Activated naive CD4-positive, alpha-beta T cell treated with anti-CD3 and anti-CD28 coated beads, Interleukin-2, amount 50 U/mL, for 16 hours (primary cell): ENCODE results near the gene MSI1.

Source experiments
- DNase-seq: peaks from one replicate; pipeline ENCODE4 v3.0.0-alpha.2; 2020

The MSI1 gene

GRCh38 chr12:120376934-120377572, 8.1 kb upstream of the MSI1 start:
- DNase-seq: no peak

GRCh38 chr12:120376416-120376815, 7.5 kb upstream of the MSI1 start:
- DNase-seq: no peak

- no peak for DNase-seq
These were observed 7.0 kb upstream of the MSI1 start for GRCh38 chr12:120376009-120376408.

GRCh38 chr12:120373683-120374082, 4.7 kb upstream of the MSI1 start:
- DNase-seq: no peak

- no peak for DNase-seq
These were observed 1.6 kb upstream of the MSI1 start for GRCh38 chr12:120370343-120371243.

- DNase-seq: no peak
These were observed 809 bp upstream of the MSI1 start for GRCh38 chr12:120369603-120370342.

GRCh38 chr12:120367924-120368788, 808 bp downstream of the MSI1 start:
- peak; percentile 53 for DNase-seq

- DNase-seq: no peak
These were observed 1.6 kb downstream of the MSI1 start for GRCh38 chr12:120367233-120367923.

GRCh38 chr12:120366845-120367232, 2.1 kb downstream of the MSI1 start:
- no peak for DNase-seq

- no peak for DNase-seq
These were observed 2.6 kb downstream of the MSI1 start for GRCh38 chr12:120366341-120366705.

GRCh38 chr12:120365675-120366340, 3.2 kb downstream of the MSI1 start:
- DNase-seq: no peak

- no peak for DNase-seq
These were observed 4.5 kb downstream of the MSI1 start for GRCh38 chr12:120364487-120364886.

- DNase-seq: no peak
These were observed 5.6 kb downstream of the MSI1 start for GRCh38 chr12:120363274-120363855.

- no peak for DNase-seq
These were observed 6.3 kb downstream of the MSI1 start for GRCh38 chr12:120362516-120363273.

- DNase-seq: no peak
These were observed 7.3 kb downstream of the MSI1 start for GRCh38 chr12:120361506-120362208.

GRCh38 chr12:120359128-120359527, 9.8 kb downstream of the MSI1 start:
- no peak for DNase-seq

GRCh38 chr12:120358412-120359100, 10.4 kb downstream of the MSI1 start:
- DNase-seq: no peak

GRCh38 chr12:120357104-120357503, 11.9 kb downstream of the MSI1 start:
- DNase-seq: no peak

GRCh38 chr12:120356567-120357030, 12.4 kb downstream of the MSI1 start:
- DNase-seq: peak; percentile 78
